ENCODE data around the gene STAP1. TPM values are rescaled to one million over a fixed set of nuclear protein-coding genes. Genes with fewer than 3 reads are reported as not detected.

STAP1 gene
- total and polyA plus RNA-seq, 8 donors = 0.10 to 0.50 (median 0.24) TPM; not detected in 1

GRCh38 chr4:67576538-67576937, 18.0 kb downstream of the STAP1 start:
- H3K9me3 ChIP-seq = no peaks in the 10 kb centered on the region
- DNase-seq = no peak
- no peak for ATAC-seq
- H3K36me3 ChIP-seq = no peaks in the 10 kb centered on the region
- TF ChIP-seq CTCF (IDR thresholded peaks at IDR 0.05) = no peak
- no peaks in the 10 kb centered on the region for H3K4me1 ChIP-seq
- H3K4me3 ChIP-seq = no peak overlapping the region
- H3K27ac ChIP-seq = no peak overlapping the region
- intact Hi-C loops (cut with DNase I) = no loop called here
- H3K27me3 ChIP-seq = no peaks in the 10 kb centered on the region

GRCh38 chr4:67580577-67580976, 22.1 kb downstream of the STAP1 start:
- intact Hi-C loops (cut with DNase I) = no loop called here
- no peak for DNase-seq
- Histone ChIP-seq H3K27ac (no peak overlapping the region), H3K36me3 (no peaks in the 10 kb centered on the region), H3K9me3 (no peaks in the 10 kb centered on the region), H3K4me3 (no peak overlapping the region), H3K27me3 (no peaks in the 10 kb centered on the region), H3K4me1 (no peaks in the 10 kb centered on the region)
- no peak for TF ChIP-seq CTCF (IDR thresholded peaks at IDR 0.05)
- ATAC-seq = no peak

GRCh38 chr4:67581208-67581857, 22.8 kb downstream of the STAP1 start:
- intact Hi-C loops (cut with DNase I) = no loop called here

GRCh38 chr4:67581913-67582312, 23.4 kb downstream of the STAP1 start:
- no peak overlapping the region for H3K27ac ChIP-seq
- ATAC-seq (no peak), DNase-seq (no peak)
- TF ChIP-seq CTCF (IDR thresholded peaks at IDR 0.05) = no peak
- H3K9me3 ChIP-seq = no peaks in the 10 kb centered on the region
- no peaks in the 10 kb centered on the region for H3K27me3 ChIP-seq
- no peak overlapping the region for H3K4me3 ChIP-seq
- H3K4me1 ChIP-seq = no peaks in the 10 kb centered on the region
- intact Hi-C loops (cut with DNase I) = no loop called here
- H3K36me3 ChIP-seq = no peaks in the 10 kb centered on the region

More at GRCh38 chr4:67581208-67581857, 22.8 kb downstream of the STAP1 start:
- H3K4me3 ChIP-seq = no peak overlapping the region
- H3K36me3 ChIP-seq = no peaks in the 10 kb centered on the region
- H3K27me3 ChIP-seq = no peaks in the 10 kb centered on the region
- H3K27ac ChIP-seq = no peak overlapping the region
- no peaks in the 10 kb centered on the region for H3K9me3 ChIP-seq
- no peak for DNase-seq
- no peak for ATAC-seq
- TF ChIP-seq CTCF (IDR thresholded peaks at IDR 0.05) = no peak
- H3K4me1 ChIP-seq = no peaks in the 10 kb centered on the region

GRCh38 chr4:67584496-67584895, 26.0 kb downstream of the STAP1 start:
- no peak for ATAC-seq
- Histone ChIP-seq H3K27ac (no peak overlapping the region), H3K9me3 (no peaks in the 10 kb centered on the region), H3K27me3 (no peaks in the 10 kb centered on the region), H3K4me1 (no peaks in the 10 kb centered on the region), H3K4me3 (no peak overlapping the region), H3K36me3 (no peaks in the 10 kb centered on the region)
- intact Hi-C loops (cut with DNase I) = no loop called here
- no peak for DNase-seq
- no peak for TF ChIP-seq CTCF (IDR thresholded peaks at IDR 0.05)
